CD4-positive, alpha-beta memory T cell (primary cell): ENCODE results near the gene BRF1. TPM values are rescaled to one million over a fixed set of nuclear protein-coding genes. Genes with fewer than 3 reads are reported as not detected.

Experiments
- CTCF ChIA-PET: fragments of 350-600 bp; sonication (Branson Sonifier 250); formaldehyde crosslinking; loops from one replicate; lab custom pipeline; 2021; ENCODE audit warnings: inconsistent platforms; ENCODE audit not compliant: partially characterized antibody; lab: Charles Lee
- POLR2A ChIA-PET: fragments of 350-600 bp; sonication (Branson Sonifier 250); formaldehyde crosslinking; loops from one replicate; lab custom pipeline; 2021; ENCODE audit not compliant: partially characterized antibody; lab: Charles Lee
- DNase-seq, 5 donors: peaks; one replicate each; pipeline versions ENCODE4 v3.0.0 to v3.0.0-alpha.2; 2020 to 2022; ENCODE audit warnings: mixed read lengths in 1 of 5
- H3K27ac ChIP-seq: one replicate; pipeline ENCODE4 v1.7.0; 2013; ENCODE audit warnings: low read depth, low read length
- H3K27me3 ChIP-seq: 2 replicates; pipeline ENCODE4 v1.7.0; 2013; ENCODE audit warnings: mild to moderate bottlenecking, low read length, moderate library complexity; ENCODE audit not compliant: insufficient read depth
- H3K36me3 ChIP-seq: 2 replicates; pipeline ENCODE4 v1.7.0; 2013; ENCODE audit warnings: mild to moderate bottlenecking, low read length, moderate library complexity; ENCODE audit not compliant: insufficient read depth
- H3K4me1 ChIP-seq: 2 replicates; pipeline ENCODE4 v1.7.0; 2013; ENCODE audit warnings: mild to moderate bottlenecking, low read length, moderate library complexity; ENCODE audit not compliant: insufficient read depth
- H3K4me3 ChIP-seq, 2 donors: one replicate each; pipeline ENCODE4 v1.7.0; 2013; ENCODE audit warnings: low read length in 2 of 2, mild to moderate bottlenecking in 1 of 2
- H3K9me3 ChIP-seq, 2 donors: one replicate each; pipeline ENCODE4 v1.7.0; 2013; ENCODE audit warnings: low read length in 2 of 2, control low read depth in 1 of 2; ENCODE audit not compliant: control insufficient read depth in 1 of 2
- H3K27ac Mint-ChIP-seq, 7 donors: one replicate each; pipeline ENCODE4 v1.8.0; 2020 to 2021; ENCODE audit warnings: mixed read lengths in 7 of 7, mild to moderate bottlenecking in 6 of 7, inconsistent platforms in 3 of 7, moderate library complexity in 3 of 7
- H3K27me3 Mint-ChIP-seq, 2 donors: one replicate each; pipeline ENCODE4 v1.8.0; 2020 to 2021; ENCODE audit warnings: mixed read lengths in 2 of 2
- H3K36me3 Mint-ChIP-seq, 2 donors: one replicate each; pipeline ENCODE4 v1.8.0; 2020 to 2021; ENCODE audit warnings: mixed read lengths in 2 of 2, inconsistent platforms in 1 of 2, mild to moderate bottlenecking in 1 of 2
- H3K4me1 Mint-ChIP-seq, 4 donors: one replicate each; pipeline ENCODE4 v1.8.0; 2020 to 2021; ENCODE audit warnings: mixed read lengths in 4 of 4, mild to moderate bottlenecking in 1 of 4
- H3K4me3 Mint-ChIP-seq, 8 donors: one replicate each; pipeline ENCODE4 v1.8.0; 2020 to 2021; ENCODE audit warnings: mixed read lengths in 8 of 8, mild to moderate bottlenecking in 7 of 8, moderate library complexity in 6 of 8, inconsistent platforms in 3 of 8
- H3K9me3 Mint-ChIP-seq, 8 donors: one replicate each; pipeline ENCODE4 v1.8.0; 2020 to 2021; ENCODE audit warnings: mixed read lengths in 8 of 8, mild to moderate bottlenecking in 5 of 8, inconsistent platforms in 3 of 8, moderate library complexity in 1 of 8
- intact Hi-C: fragments of 100-400 bp; cut with micrococcal nuclease; formaldehyde crosslinking; loops from one replicate; pipeline ENCODE4 v1.15.1; 2023
- polyA plus RNA-seq, 2 donors: library from polyadenylated mRNA; unstranded; fragments of 300-500 nt; fragmentation: Illumina TruSeq; gene quantifications; one replicate each; pipeline ENCODE4 v1.2.3, GENCODE V29; 2021
- total RNA-seq, 2 experiments: library from RNA; stranded (reverse); gene quantifications; one replicate each; pipeline ENCODE4 v1.2.3, GENCODE V29; 2021

Gene BRF1, protein sequence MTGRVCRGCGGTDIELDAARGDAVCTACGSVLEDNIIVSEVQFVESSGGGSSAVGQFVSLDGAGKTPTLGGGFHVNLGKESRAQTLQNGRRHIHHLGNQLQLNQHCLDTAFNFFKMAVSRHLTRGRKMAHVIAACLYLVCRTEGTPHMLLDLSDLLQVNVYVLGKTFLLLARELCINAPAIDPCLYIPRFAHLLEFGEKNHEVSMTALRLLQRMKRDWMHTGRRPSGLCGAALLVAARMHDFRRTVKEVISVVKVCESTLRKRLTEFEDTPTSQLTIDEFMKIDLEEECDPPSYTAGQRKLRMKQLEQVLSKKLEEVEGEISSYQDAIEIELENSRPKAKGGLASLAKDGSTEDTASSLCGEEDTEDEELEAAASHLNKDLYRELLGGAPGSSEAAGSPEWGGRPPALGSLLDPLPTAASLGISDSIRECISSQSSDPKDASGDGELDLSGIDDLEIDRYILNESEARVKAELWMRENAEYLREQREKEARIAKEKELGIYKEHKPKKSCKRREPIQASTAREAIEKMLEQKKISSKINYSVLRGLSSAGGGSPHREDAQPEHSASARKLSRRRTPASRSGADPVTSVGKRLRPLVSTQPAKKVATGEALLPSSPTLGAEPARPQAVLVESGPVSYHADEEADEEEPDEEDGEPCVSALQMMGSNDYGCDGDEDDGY
- total RNA-seq (10 to 100 TPM; 49.7 to 56.0 TPM), polyA plus RNA-seq (10 to 100 TPM in 1 of 2 donors, 1 to 10 TPM in 1; 3.0 to 10.2 TPM)

DNA sequence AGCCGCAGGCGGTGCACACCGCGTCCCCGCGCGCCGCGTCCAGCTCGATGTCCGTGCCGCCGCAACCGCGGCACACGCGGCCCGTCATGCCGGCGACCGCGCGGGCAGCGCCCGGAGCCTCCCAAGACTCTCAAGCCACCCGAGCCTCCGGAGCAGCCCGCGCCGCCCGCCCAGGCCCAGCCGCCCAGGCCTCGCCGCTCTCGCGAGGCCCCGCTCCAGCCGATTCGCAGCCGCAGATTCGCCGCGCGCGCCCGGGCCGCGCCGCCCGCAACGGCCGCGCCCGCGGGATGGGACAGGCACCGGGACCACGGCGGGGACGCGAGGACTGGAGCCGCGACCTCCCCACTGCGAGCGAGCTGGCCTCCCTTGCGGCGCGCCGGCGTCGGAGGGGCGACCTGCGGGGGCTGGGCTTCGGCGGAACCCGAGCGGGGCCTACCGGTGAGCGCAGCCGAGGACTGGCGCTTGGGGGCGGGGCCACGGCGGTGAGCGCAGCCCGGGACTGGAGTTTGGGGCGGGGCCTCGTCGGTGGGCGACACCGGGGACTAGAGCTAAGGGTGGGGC lies at the start of gene BRF1:
Gene BRF1 (minus strand): TSS at position 460 of the 561 bp plus-strand sequence. CDS start 372 bp downstream, at position 88.
- CTCF ChIA-PET: interaction anchor here (0.8 to 1.5 kb wide), 6 partner anchors 10 to 52 kb away, joined by 3 to 11 read pairs (median 3); partner anchors contain the start of gene PACS2

GRCh38 chr14:105349992-105350391 lies 49.2 kb upstream of the BRF1 start:
- no peak overlapping the region for H3K4me3 ChIP-seq
- intact Hi-C loops: no loop called here
- no peak overlapping the region for H3K27ac ChIP-seq
- ChIA-PET CTCF (interaction anchor here (2.5 to 2.6 kb wide), 2 partner anchors 147 to 260 kb away, joined by 24 to 35 read pairs; no protein-coding TSS in a partner anchor), POLR2A (interaction anchor here (0.5 kb wide), 1 partner anchor 10 kb away, joined by 3 read pairs; no protein-coding TSS in a partner anchor)
- no peaks in the 10 kb centered on the region for H3K9me3 ChIP-seq
- peaks cover 0 to 5% (median 0%) of the 10 kb centered on the region in 8 donors for H3K9me3 Mint-ChIP-seq
- no peaks in the 10 kb centered on the region for H3K27me3 ChIP-seq
- no peak for DNase-seq
- no peaks in the 10 kb centered on the region for H3K27me3 Mint-ChIP-seq
- H3K4me3 Mint-ChIP-seq: no peak overlapping the region
- H3K36me3 ChIP-seq: peaks cover 1% of the 10 kb centered on the region
- H3K27ac Mint-ChIP-seq: no peak overlapping the region
- H3K4me1 ChIP-seq: no peaks in the 10 kb centered on the region
- peaks cover 3 to 10% (median 3%) of the 10 kb centered on the region in 4 donors for H3K4me1 Mint-ChIP-seq
- H3K36me3 Mint-ChIP-seq: peaks cover 3% of the 10 kb centered on the region in 2 donors

More for the DNA sequence above, at the start of gene BRF1:
- Mint-ChIP-seq H3K36me3 (peaks cover 0 to 3% of the 10 kb centered on the region in 2 donors), H3K9me3 (peaks cover 0 to 3% (median 0%) of the 10 kb centered on the region in 8 donors), H3K4me1 (peaks cover 22 to 45% (median 30%) of the 10 kb centered on the region in 4 donors), H3K27me3 (no peaks in the 10 kb centered on the region), H3K4me3 (peak within 1 kb of the TSS; percentile 88 to 95 (median 90)), H3K27ac (peak within 1 kb of the TSS; percentile 80 to 98 (median 95))
- no peaks in the 10 kb centered on the region for H3K9me3 ChIP-seq
- intact Hi-C loops: loop anchor here (1.0 to 5.0 kb wide), 9 partner anchors 14 to 279 kb away; partner anchors contain the start of genes BTBD6, CDCA4, NUDT14 and PACS2
- H3K27ac ChIP-seq: peak within 1 kb of the TSS; percentile 63
- POLR2A ChIA-PET: interaction anchor here (0.6 to 3.8 kb wide), 28 partner anchors 9 to 548 kb away, joined by 3 to 136 read pairs (median 4); partner anchors contain the start of genes BTBD6, CDCA4, CRIP1 and GPR132
- no peaks in the 10 kb centered on the region for H3K27me3 ChIP-seq
- H3K4me1 ChIP-seq: peaks cover 20% of the 10 kb centered on the region
- H3K36me3 ChIP-seq: no peaks in the 10 kb centered on the region
- DNase-seq: peak; percentile 97 to 99 (median 98)
- H3K4me3 ChIP-seq: peak within 1 kb of the TSS; percentile 65 to 80

GRCh38 chr14:105348945-105349699 lies 48.3 kb upstream of the BRF1 start:
- peaks cover 3 to 10% (median 4%) of the 10 kb centered on the region in 4 donors for H3K4me1 Mint-ChIP-seq
- Histone ChIP-seq H3K27me3 (no peaks in the 10 kb centered on the region), H3K36me3 (no peaks in the 10 kb centered on the region), H3K27ac (no peak overlapping the region), H3K4me1 (no peaks in the 10 kb centered on the region), H3K4me3 (no peak overlapping the region), H3K9me3 (no peaks in the 10 kb centered on the region)
- no peak overlapping the region for H3K4me3 Mint-ChIP-seq
- ChIA-PET POLR2A (no interaction called here), CTCF (interaction anchor here (1.0 kb wide), 1 partner anchor 263 kb away, joined by 3 read pairs; no protein-coding TSS in a partner anchor)
- H3K36me3 Mint-ChIP-seq: peaks cover 3% of the 10 kb centered on the region in 2 donors
- peaks cover 0 to 6% (median 1%) of the 10 kb centered on the region in 8 donors for H3K9me3 Mint-ChIP-seq
- no peaks in the 10 kb centered on the region for H3K27me3 Mint-ChIP-seq
- intact Hi-C loops: no loop called here
- H3K27ac Mint-ChIP-seq: no peak overlapping the region
- DNase-seq: no peak

DNA sequence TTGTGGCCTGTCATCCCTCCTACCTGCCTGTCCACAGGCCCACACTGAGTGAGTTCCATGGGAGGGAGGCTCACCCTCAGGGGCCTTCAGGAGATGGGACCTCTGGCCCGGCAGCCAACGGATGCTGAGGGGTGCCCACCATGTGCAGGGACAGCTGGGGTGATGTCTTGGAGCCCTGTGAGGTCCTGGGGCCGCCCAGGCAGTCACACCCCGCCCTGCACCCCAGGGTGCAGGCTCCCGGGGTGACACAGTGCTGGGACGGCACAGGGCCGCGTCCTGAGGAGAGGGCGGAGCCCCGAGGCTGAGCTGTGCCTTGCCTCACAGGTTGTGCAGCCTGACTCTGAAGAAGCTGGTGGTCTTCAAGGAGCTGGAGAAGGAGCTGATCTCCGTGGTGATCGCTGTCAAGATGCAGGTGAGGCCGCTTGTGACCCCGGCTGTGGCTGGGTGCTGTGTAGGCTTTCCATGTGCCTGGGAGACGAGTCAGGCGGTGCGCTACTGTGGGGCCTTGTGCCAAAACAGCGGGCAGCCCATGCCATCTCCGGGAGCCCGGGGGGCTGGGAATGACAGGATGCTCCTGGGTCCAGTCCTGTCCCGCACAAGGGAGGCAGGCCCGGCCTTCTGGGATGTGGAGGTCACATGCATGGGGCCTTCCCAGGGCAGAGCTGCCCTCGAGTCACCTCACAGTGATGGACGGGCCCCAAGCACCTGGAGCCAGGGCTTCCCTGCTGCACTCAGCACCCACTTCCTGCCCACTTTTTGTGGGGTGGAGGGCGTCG lies 47.6 kb upstream of the BRF1 start:
- H3K27ac ChIP-seq: no peak overlapping the region
- POLR2A ChIA-PET: no interaction called here
- no peak overlapping the region for H3K4me3 ChIP-seq
- DNase-seq: no peak
- H3K4me1 Mint-ChIP-seq: peaks cover 3 to 10% (median 4%) of the 10 kb centered on the region in 4 donors
- no peak overlapping the region for H3K4me3 Mint-ChIP-seq
- peaks cover 0 to 6% (median 1%) of the 10 kb centered on the region in 8 donors for H3K9me3 Mint-ChIP-seq
- peaks cover 3% of the 10 kb centered on the region in 2 donors for H3K36me3 Mint-ChIP-seq
- no peaks in the 10 kb centered on the region for H3K27me3 ChIP-seq
- no peak overlapping the region for H3K27ac Mint-ChIP-seq
- H3K36me3 ChIP-seq: no peaks in the 10 kb centered on the region
- intact Hi-C loops: no loop called here
- H3K9me3 ChIP-seq: no peaks in the 10 kb centered on the region
- H3K4me1 ChIP-seq: no peaks in the 10 kb centered on the region
- H3K27me3 Mint-ChIP-seq: no peaks in the 10 kb centered on the region
- CTCF ChIA-PET: interaction anchor here (1.0 kb wide), 1 partner anchor 262 kb away, joined by 3 read pairs; no protein-coding TSS in a partner anchor

- Histone ChIP-seq H3K4me3 (no peak overlapping the region), H3K4me1 (no peaks in the 10 kb centered on the region), H3K36me3 (no peaks in the 10 kb centered on the region), H3K27me3 (no peaks in the 10 kb centered on the region), H3K27ac (no peak overlapping the region), H3K9me3 (no peaks in the 10 kb centered on the region)
- no peak overlapping the region for H3K27ac Mint-ChIP-seq
- CTCF ChIA-PET: interaction anchor here (1.2 kb wide), 1 partner anchor 143 kb away, joined by 3 read pairs; no protein-coding TSS in a partner anchor
- peaks cover 3% of the 10 kb centered on the region in 2 donors for H3K36me3 Mint-ChIP-seq
- peaks cover 0 to 6% (median 1%) of the 10 kb centered on the region in 8 donors for H3K9me3 Mint-ChIP-seq
- peaks cover 6 to 14% (median 7%) of the 10 kb centered on the region in 4 donors for H3K4me1 Mint-ChIP-seq
- no peaks in the 10 kb centered on the region for H3K27me3 Mint-ChIP-seq
- POLR2A ChIA-PET: no interaction called here
- H3K4me3 Mint-ChIP-seq: peak overlapping the region in 1 of 8 donors; percentile 31
- no peak for DNase-seq
- intact Hi-C loops: no loop called here
Observed at GRCh38 chr14:105347587-105347968, 46.8 kb upstream of the BRF1 start.
